Thoracic aorta (tissue), 2 donors: ENCODE results near the gene AGPAT3. TPM values are rescaled to one million over a fixed set of nuclear protein-coding genes. Genes with fewer than 3 reads are reported as not detected.

ENCODE experiments used
- ATAC-seq: fragments of 150-250 bp; one replicate; pipeline ENCODE4 v1.8.0; 2017; ENCODE audit warnings: low read depth; ENCODE audit not compliant: insufficient number of reproducible peaks, low FRiP score
- DNase-seq: peaks from one replicate; pipeline ENCODE4 v3.0.0-alpha.2; 2020; ENCODE audit warnings: low spot score
- H3K27ac ChIP-seq, 2 donors: fragments of 200-600 bp; sonication (generic); 1 replicate in 1 of 2; 2 replicates in 1 of 2; pipeline ENCODE4 v1.5.1; 2016; ENCODE audit warnings: mild to moderate bottlenecking in 2 of 2, moderate library complexity in 2 of 2
- H3K27me3 ChIP-seq: fragments of 200-600 bp; sonication (generic); replicated peaks from 2 replicates; pipeline ENCODE4 v1.6.0; 2016; ENCODE audit warnings: mild to moderate bottlenecking; ENCODE audit not compliant: insufficient read depth
- H3K36me3 ChIP-seq: fragments of 200-600 bp; sonication (generic); one replicate; pipeline ENCODE4 v1.5.1; 2016
- H3K4me1 ChIP-seq, 2 donors: fragments of 200-600 bp; sonication (generic); 1 replicate in 1 of 2; 2 replicates in 1 of 2; pipeline versions ENCODE4 v1.5.1 to v1.6.0; 2016; ENCODE audit warnings: low read depth in 2 of 2, mild to moderate bottlenecking in 1 of 2; ENCODE audit not compliant: control insufficient read depth in 1 of 2
- H3K4me3 ChIP-seq: fragments of 200-600 bp; sonication (generic); 2 replicates; pipeline ENCODE4 v1.5.1; 2016; ENCODE audit warnings: mild to moderate bottlenecking
- H3K9me3 ChIP-seq: fragments of 200-600 bp; sonication (generic); 2 replicates; pipeline ENCODE4 v1.5.1; 2016
- total RNA-seq, 2 donors: library from RNA; depleted of rRNA; stranded (reverse); fragments of >200 nt; gene quantifications; one replicate each; pipeline versions ENCODE4 v1.1.0 to v1.2.3, GENCODE V29; 2016
- TF ChIP-seq, protein P1 (sequence below): fragments of 200-600 bp; sonication (generic); IDR thresholded peaks from one replicate; pipeline ENCODE4 v1.5.1; 2019; ENCODE audit warnings: antibody characterized with exemption

Gene AGPAT3
- total RNA-seq, 2 donors from 2014 or later = 32.8 to 37.9 TPM

DNA sequence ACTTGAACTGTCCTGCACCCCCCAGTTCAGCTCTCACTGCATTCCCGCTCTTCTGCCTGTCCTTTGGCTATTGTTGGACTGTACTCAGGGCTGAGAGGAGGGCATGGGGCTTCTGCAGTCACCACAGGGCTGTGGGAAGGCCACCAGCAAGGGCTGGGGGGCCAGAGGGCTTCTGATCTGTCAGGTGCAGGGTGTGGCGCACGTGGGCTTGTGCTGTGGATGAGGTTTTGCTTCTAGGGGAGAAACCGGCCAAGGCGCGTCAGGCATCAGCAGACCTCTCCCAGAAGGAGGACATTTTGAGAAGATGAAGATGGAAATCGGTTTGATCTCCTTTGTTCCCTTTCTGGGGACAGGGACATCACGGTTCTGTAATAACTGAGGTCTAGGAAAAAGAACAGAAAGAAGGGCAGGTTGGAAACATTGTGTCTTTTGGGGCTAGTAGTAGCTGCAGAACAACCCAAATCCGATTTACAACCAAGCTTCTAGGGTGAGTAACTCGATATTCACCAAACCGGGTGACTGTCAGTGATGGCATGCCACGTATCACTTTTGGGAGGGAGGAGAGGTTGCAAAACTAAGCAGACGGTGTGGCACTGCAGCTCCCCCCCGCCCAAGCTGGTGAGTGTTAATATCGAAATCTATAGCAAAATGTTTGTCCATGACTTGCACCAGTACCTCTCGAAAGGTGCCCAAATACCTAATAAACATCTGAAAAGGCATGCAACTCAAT is 40.9 kb downstream of the AGPAT3 start:
- DNase-seq (no peak), ATAC-seq (no peak)
- Histone ChIP-seq H3K27me3 (no peaks in the 10 kb centered on the region), H3K36me3 (peaks cover 3% of the 10 kb centered on the region), H3K4me1 (peaks cover 0 to 10% of the 10 kb centered on the region in 2 donors), H3K27ac (no peak overlapping the region), H3K4me3 (no peak overlapping the region), H3K9me3 (no peaks in the 10 kb centered on the region)
- TF ChIP-seq, protein P1, sequence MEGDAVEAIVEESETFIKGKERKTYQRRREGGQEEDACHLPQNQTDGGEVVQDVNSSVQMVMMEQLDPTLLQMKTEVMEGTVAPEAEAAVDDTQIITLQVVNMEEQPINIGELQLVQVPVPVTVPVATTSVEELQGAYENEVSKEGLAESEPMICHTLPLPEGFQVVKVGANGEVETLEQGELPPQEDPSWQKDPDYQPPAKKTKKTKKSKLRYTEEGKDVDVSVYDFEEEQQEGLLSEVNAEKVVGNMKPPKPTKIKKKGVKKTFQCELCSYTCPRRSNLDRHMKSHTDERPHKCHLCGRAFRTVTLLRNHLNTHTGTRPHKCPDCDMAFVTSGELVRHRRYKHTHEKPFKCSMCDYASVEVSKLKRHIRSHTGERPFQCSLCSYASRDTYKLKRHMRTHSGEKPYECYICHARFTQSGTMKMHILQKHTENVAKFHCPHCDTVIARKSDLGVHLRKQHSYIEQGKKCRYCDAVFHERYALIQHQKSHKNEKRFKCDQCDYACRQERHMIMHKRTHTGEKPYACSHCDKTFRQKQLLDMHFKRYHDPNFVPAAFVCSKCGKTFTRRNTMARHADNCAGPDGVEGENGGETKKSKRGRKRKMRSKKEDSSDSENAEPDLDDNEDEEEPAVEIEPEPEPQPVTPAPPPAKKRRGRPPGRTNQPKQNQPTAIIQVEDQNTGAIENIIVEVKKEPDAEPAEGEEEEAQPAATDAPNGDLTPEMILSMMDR = no peak

GRCh38 chr21:43906585-43907370 is 41.8 kb downstream of the AGPAT3 start:
- TF ChIP-seq, protein P1 = no peak
- H3K9me3 ChIP-seq = no peaks in the 10 kb centered on the region

DNA sequence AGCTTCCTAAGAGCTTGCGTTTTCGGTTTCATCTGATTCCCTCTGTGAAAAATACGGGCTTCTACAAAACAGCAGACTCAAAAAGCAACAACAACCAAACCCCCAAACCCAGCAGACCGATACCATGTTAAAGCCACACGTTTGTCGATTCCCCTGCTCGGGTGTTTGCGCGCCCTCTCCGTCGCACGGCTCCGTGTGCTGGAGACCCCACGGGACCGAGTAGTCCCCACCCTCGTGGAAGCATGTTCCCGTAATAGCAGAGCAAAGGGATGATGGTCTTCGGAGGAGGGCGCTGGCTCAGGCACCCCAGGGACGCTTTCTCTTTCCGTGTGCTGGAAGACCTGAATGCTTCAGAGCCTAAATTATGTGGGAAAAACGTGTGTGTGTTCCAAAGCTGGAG is 42.7 kb downstream of the AGPAT3 start:
- peaks cover 3% of the 10 kb centered on the region for H3K36me3 ChIP-seq
- H3K9me3 ChIP-seq = no peaks in the 10 kb centered on the region
- DNase-seq (no peak), ATAC-seq (no peak)
- no peak overlapping the region for H3K27ac ChIP-seq
- TF ChIP-seq, protein P1 = no peak
- no peaks in the 10 kb centered on the region for H3K27me3 ChIP-seq
- H3K4me1 ChIP-seq = peaks cover 0 to 10% of the 10 kb centered on the region in 2 donors
- H3K4me3 ChIP-seq = no peak overlapping the region

More at GRCh38 chr21:43906585-43907370, 41.8 kb downstream of the AGPAT3 start:
- no peak for DNase-seq
- no peak for ATAC-seq
- Histone ChIP-seq H3K27ac (no peak overlapping the region), H3K4me1 (peaks cover 0 to 10% of the 10 kb centered on the region in 2 donors), H3K4me3 (no peak overlapping the region), H3K27me3 (no peaks in the 10 kb centered on the region), H3K36me3 (peaks cover 3% of the 10 kb centered on the region)

GRCh38 chr21:43908167-43908566 is 43.1 kb downstream of the AGPAT3 start:
- H3K36me3 ChIP-seq = peaks cover 3% of the 10 kb centered on the region
- no peak overlapping the region for H3K27ac ChIP-seq
- no peak for ATAC-seq
- no peak for DNase-seq
- no peaks in the 10 kb centered on the region for H3K27me3 ChIP-seq
- no peak overlapping the region for H3K4me3 ChIP-seq
- no peaks in the 10 kb centered on the region for H3K9me3 ChIP-seq
- TF ChIP-seq, protein P1 = no peak
- H3K4me1 ChIP-seq = peaks cover 0 to 10% of the 10 kb centered on the region in 2 donors

DNA sequence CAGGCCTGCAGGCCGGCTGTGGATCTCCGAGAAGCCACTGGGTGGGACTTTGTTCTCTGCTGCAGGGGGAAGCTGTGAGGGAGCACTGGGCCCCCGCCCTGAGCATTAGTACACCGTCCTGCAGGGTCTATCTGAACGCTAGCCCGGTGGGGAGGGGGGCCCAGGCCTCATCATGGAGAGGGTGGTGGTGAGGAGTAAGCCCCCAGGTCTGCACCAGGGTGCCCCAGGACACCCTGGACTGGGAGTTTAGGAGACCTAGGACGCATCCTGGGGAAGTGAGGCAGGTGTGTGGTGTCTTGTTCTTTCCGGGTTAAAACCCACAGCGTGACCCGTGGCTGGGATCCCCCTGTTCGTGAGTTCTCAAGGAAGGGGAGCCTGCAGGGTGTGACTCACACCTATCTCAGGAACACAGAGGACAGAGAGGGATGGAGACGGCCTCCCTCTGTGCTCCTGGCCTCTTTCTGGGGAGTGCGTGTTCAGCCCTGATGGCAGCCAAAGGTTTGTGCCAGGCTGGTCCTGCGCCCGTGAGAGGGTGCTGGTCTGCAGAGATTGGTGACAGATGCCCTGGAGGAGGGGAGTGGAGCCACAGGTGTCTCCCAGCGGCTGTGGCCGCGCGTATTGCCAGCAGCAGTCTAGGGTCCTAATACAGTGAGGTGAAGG is 44.8 kb downstream of the AGPAT3 start:
- Histone ChIP-seq H3K4me1 (peaks cover 0 to 10% of the 10 kb centered on the region in 2 donors), H3K4me3 (no peak overlapping the region), H3K9me3 (no peaks in the 10 kb centered on the region), H3K27ac (no peak overlapping the region), H3K36me3 (peaks cover 3% of the 10 kb centered on the region), H3K27me3 (no peaks in the 10 kb centered on the region)
- DNase-seq (no peak), ATAC-seq (no peak)
- TF ChIP-seq, protein P1 = no peak
